ENCODE results near the gene PLPPR4. TPM values are rescaled to one million over a fixed set of nuclear protein-coding genes. Genes with fewer than 3 reads are reported as not detected.

Gene PLPPR4
- total and polyA plus RNA-seq, 10 of the 15 experiments (the other 5 are each of a cell fraction or from before 2014, with no cell fraction given), result not detected

DNA sequence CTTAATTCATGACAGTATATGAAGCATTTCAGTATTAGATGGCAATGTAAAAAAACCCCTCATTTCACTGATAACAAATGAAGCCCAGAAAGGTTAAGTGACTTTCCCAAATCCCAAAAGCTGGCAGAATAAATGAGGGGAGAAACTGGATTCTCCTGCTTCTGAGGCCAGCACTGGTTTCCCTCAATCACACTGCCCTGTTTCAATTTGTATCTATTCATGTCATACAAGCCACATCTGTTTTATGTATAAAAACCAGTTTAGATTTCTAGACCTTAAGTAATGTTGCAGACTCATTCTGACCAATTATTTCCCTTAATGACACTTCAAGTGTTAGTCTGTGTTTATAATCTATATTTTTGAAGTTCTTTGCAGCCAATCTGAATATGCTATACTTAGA, 16.8 kb downstream of the PLPPR4 start:
- no peak overlapping the region for H3K27ac ChIP-seq (ENCODE audit: control insufficient read depth, insufficient read depth)
- RAD21 ChIA-PET (ENCODE audit: unreplicated experiment), result no interaction called here
- CTCF ChIA-PET, result no interaction called here
- SMC1A ChIA-PET (ENCODE audit: uncharacterized antibody, unreplicated experiment), result no interaction called here
- no peaks in the 10 kb centered on the region for H3K79me2 ChIP-seq (ENCODE audit: control insufficient read depth, insufficient read depth, low read length)
- ATAC-seq (no peak), FAIRE-seq (no peak), DNase-seq (ENCODE audit: low read depth, low spot score) (no peak)
- no peak overlapping the region for H3K9ac ChIP-seq (ENCODE audit: control insufficient read depth, insufficient read depth, low read length)
- H2AFZ ChIP-seq (ENCODE audit: control insufficient read depth, low read depth, low read length), result no peak overlapping the region
- no TSS peak for BruUV-seq (replicated peaks)
- no peaks in the 10 kb centered on the region for H3K9me3 ChIP-seq (replicated peaks; ENCODE audit: control insufficient read depth, insufficient read depth, low read length)
- no peaks in the 10 kb centered on the region for H3K27me3 ChIP-seq (replicated peaks in 1 of 2; ENCODE audit: control insufficient read depth in 2 of 2, insufficient read depth in 2 of 2, low read length in 1 of 2)
- in situ Hi-C loops (cut with MboI), result no loop called here
- no peaks in the 10 kb centered on the region for H4K20me1 ChIP-seq (ENCODE audit: control insufficient read depth, insufficient read depth)
- intact Hi-C loops (cut with micrococcal nuclease; ENCODE audit: unreplicated experiment), result no loop called here
- H3K4me1 ChIP-seq (ENCODE audit: control insufficient read depth, insufficient read depth, low read length), result no peaks in the 10 kb centered on the region
- H3K4me2 ChIP-seq (ENCODE audit: control insufficient read depth, insufficient read depth), result no peak overlapping the region
- TF ChIP-seq BMI1 (IDR thresholded peaks at IDR 0.05; ENCODE audit: borderline replicate concordance) (no peak), KDM1A (IDR thresholded peaks at IDR 0.05; ENCODE audit: borderline replicate concordance) (no peak), MTA2 (IDR thresholded peaks at IDR 0.05; ENCODE audit: low read depth) (no peak), JUND (IDR thresholded peaks at IDR 0.05; ENCODE audit: low read depth, low read length) (no peak), RAD51 (IDR thresholded peaks at IDR 0.05) (no peak), ZNF274 (IDR thresholded peaks at IDR 0.05; ENCODE audit: insufficient read depth, insufficient read length) (no peak), NFXL1 (IDR thresholded peaks at IDR 0.05; ENCODE audit: borderline replicate concordance) (no peak), STAT1 (conservative IDR thresholded peaks at IDR 0.05) (no peak), POLR2AphosphoS2 (IDR thresholded peaks at IDR 0.05; ENCODE audit: low read depth, low read length) (no peak), ZZZ3 (IDR thresholded peaks at IDR 0.05; ENCODE audit: control insufficient read depth, insufficient read length, low read depth) (no peak), BRCA1 (IDR thresholded peaks at IDR 0.05; ENCODE audit: low read depth, low read length) (no peak), CBX3 (IDR thresholded peaks at IDR 0.05; ENCODE audit: borderline replicate concordance, low read depth) (no peak), NR2C1 (IDR thresholded peaks at IDR 0.05) (no peak), SMAD5 (IDR thresholded peaks at IDR 0.05; ENCODE audit: low read depth) (no peak), MEF2A (IDR thresholded peaks at IDR 0.05; ENCODE audit: insufficient read depth, low read depth, low read length) (no peak), E4F1 (IDR thresholded peaks at IDR 0.05; ENCODE audit: borderline replicate concordance, partially characterized antibody) (no peak), RELA (IDR thresholded peaks at IDR 0.05; ENCODE audit: borderline replicate concordance, partially characterized antibody) (no peak)
- TF ChIP-seq, protein P1, sequence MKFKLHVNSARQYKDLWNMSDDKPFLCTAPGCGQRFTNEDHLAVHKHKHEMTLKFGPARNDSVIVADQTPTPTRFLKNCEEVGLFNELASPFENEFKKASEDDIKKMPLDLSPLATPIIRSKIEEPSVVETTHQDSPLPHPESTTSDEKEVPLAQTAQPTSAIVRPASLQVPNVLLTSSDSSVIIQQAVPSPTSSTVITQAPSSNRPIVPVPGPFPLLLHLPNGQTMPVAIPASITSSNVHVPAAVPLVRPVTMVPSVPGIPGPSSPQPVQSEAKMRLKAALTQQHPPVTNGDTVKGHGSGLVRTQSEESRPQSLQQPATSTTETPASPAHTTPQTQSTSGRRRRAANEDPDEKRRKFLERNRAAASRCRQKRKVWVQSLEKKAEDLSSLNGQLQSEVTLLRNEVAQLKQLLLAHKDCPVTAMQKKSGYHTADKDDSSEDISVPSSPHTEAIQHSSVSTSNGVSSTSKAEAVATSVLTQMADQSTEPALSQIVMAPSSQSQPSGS (IDR thresholded peaks at IDR 0.05; ENCODE audit: low read length), result no peak
- TF ChIP-seq, protein P2, sequence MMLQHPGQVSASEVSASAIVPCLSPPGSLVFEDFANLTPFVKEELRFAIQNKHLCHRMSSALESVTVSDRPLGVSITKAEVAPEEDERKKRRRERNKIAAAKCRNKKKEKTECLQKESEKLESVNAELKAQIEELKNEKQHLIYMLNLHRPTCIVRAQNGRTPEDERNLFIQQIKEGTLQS (IDR thresholded peaks at IDR 0.05; ENCODE audit: borderline replicate concordance, extremely low read depth, low read depth, low read length), result no peak
- POLR2A ChIA-PET, result no interaction called here
- no peaks in the 10 kb centered on the region for H3K36me3 ChIP-seq (ENCODE audit: control insufficient read depth in 2 of 2, insufficient read depth in 2 of 2, low read length in 1 of 2)
- no peak overlapping the region for H3K4me3 ChIP-seq

Data from GM12878 (cell line).